HepG2 (cell line): ENCODE measurements around the gene NAV3. TPM values are rescaled to one million over a fixed set of nuclear protein-coding genes. Genes with fewer than 3 reads are reported as not detected.

Experiments
- ATAC-seq: fragments of 200-7000 bp; cut with Tn5 transposase; 3 replicates; pipeline ENCODE4 v1.9.1; 2020; ENCODE audit warnings: mild to moderate bottlenecking, moderate library complexity
- BruUV-seq: library from RNA; stranded (reverse); fragments of 400-500 nt; replicated peaks from 2 replicates; lab custom pipeline; 2021; lab: Mats Ljungman, UMichigan
- CTCF ChIA-PET: fragments of 300-600 bp; formaldehyde crosslinking; extraction: SDS; loops from one replicate; lab custom pipeline; 2021; ENCODE audit warnings: low total read pairs, inconsistent platforms, low intra/inter-chr PET ratio; lab: Yijun Ruan, JAX
- POLR2A ChIA-PET: fragments of 350-600 bp; sonication (Branson Sonifier 250); formaldehyde crosslinking; loops from one replicate; lab custom pipeline; 2020; ENCODE audit warnings: antibody characterized with exemption, inconsistent platforms; lab: Yijun Ruan, JAX
- DNase-seq: peaks from one replicate; pipeline ENCODE4 v3.0.0-alpha.2; 2015; ENCODE audit warnings: low spot score
- FAIRE-seq: peaks from 3 replicates; lab custom pipeline; 2011; peaks lifted over from hg19 to GRCh38; lab: Jason Lieb, UNC
- H2AFZ ChIP-seq: one replicate; pipeline ENCODE4 v1.6.1; 2011; ENCODE audit warnings: low read length, inconsistent platforms
- H3K27ac ChIP-seq: fragments of 300-600 bp; 3 replicates; pipeline ENCODE4 v1.8.0; 2011; ENCODE audit warnings: mixed run types, mild to moderate bottlenecking, mixed read lengths, low read length, inconsistent platforms; ENCODE audit not compliant: insufficient read depth; ENCODE audit errors: extremely low read length
- H3K27me3 ChIP-seq, 2 experiments: fragments of 200-600 bp in 1 of 2; 2 replicates in 1 of 2; 3 replicates in 1 of 2; pipeline versions ENCODE4 v1.6.0 to v1.8.0; 2011; ENCODE audit warnings: low read length in 2 of 2, mild to moderate bottlenecking in 2 of 2, moderate library complexity in 2 of 2, inconsistent platforms in 1 of 2; ENCODE audit not compliant: insufficient read depth in 2 of 2, control insufficient read depth in 1 of 2
- H3K36me3 ChIP-seq, 2 experiments: fragments of 200-600 bp in 1 of 2; replicated peaks in 1 of 2; 2 replicates in 1 of 2; 3 replicates in 1 of 2; pipeline versions ENCODE4 v1.5.1 to v1.8.0; 2011; ENCODE audit warnings: low read length in 2 of 2, inconsistent platforms in 1 of 2; ENCODE audit not compliant: insufficient read depth in 2 of 2, control insufficient read depth in 1 of 2
- H3K4me1 ChIP-seq: 2 replicates; pipeline ENCODE4 v1.5.1; 2012; ENCODE audit warnings: low read length, inconsistent platforms; ENCODE audit not compliant: insufficient read depth
- H3K4me2 ChIP-seq: 2 replicates; pipeline ENCODE4 v1.6.0; 2011; ENCODE audit warnings: low read depth, low read length, inconsistent platforms
- H3K4me3 ChIP-seq, 3 experiments: fragments of 200-600 bp in 1 of 3; sonication (generic), shearing (Covaris generic) in 1 of 3; replicated peaks in 1 of 3; 2 replicates each; pipeline ENCODE4 v1.5.1; 2011 to 2016; ENCODE audit warnings: low read length in 3 of 3, inconsistent platforms in 2 of 3, low read depth in 2 of 3, mild to moderate bottlenecking in 2 of 3, control low read depth in 1 of 3, mixed read lengths in 1 of 3; ENCODE audit not compliant: insufficient read depth in 1 of 3
- H3K79me2 ChIP-seq: one replicate; pipeline ENCODE4 v1.6.1; 2011; ENCODE audit warnings: low read length, inconsistent platforms; ENCODE audit not compliant: insufficient read depth
- H3K9ac ChIP-seq: 2 replicates; pipeline ENCODE4 v1.6.0; 2011; ENCODE audit warnings: mild to moderate bottlenecking, low read depth, low read length, inconsistent platforms; ENCODE audit not compliant: insufficient read depth
- H3K9me3 ChIP-seq: 2 replicates; pipeline ENCODE4 v1.5.1; 2012; ENCODE audit warnings: mild to moderate bottlenecking, low read length
- H4K20me1 ChIP-seq: 2 replicates; pipeline ENCODE4 v1.6.0; 2011; ENCODE audit warnings: inconsistent platforms, mild to moderate bottlenecking, low read length, moderate library complexity; ENCODE audit not compliant: insufficient read depth
- CBX5 ChIP-seq: sonication (generic); formaldehyde crosslinking; IDR thresholded peaks from 2 replicates; pipeline ENCODE4 v1.4.0; 2020; ENCODE audit warnings: missing genetic modification reagents, borderline replicate concordance
- CEBPG ChIP-seq: IDR thresholded peaks from 2 replicates; pipeline ENCODE4 v1.6.1; 2016
- NRL ChIP-seq: sonication (generic); formaldehyde crosslinking; IDR thresholded peaks from 2 replicates; pipeline ENCODE4 v1.5.0; 2020; ENCODE audit warnings: missing genetic modification reagents, mild to moderate bottlenecking, moderate library complexity, borderline replicate concordance
- WGBS: methylation state at CpG from one replicate; pipeline ENCODE4 v1.1.6; 2017; ENCODE audit warnings: low lambda C conversion rate; 5-methylcytosine and 5-hydroxymethylcytosine counted together
- in situ Hi-C: cut with HindIII; loops from 2 replicates; pipeline ENCODE4 v1.10.0; 2017; ENCODE audit warnings: low pct_unique_long_range_greater_than_20kb; ENCODE audit not compliant: extremely low pct_ligation_motif_present
- intact Hi-C: fragments of 100-400 bp; cut with micrococcal nuclease; formaldehyde crosslinking; loops from one replicate; pipeline ENCODE4 v1.10.0; 2022; ENCODE audit not compliant: unreplicated experiment
- polyA plus RNA-seq, 8 experiments: library from polyadenylated mRNA; depleted of rRNA in 3 of 8; stranded (reverse) in 7 of 8; unstranded in 1 of 8; fragments of >200 nt; fragmentation: Illumina TruSeq in 4 of 8; extraction: Trizol in 4 of 8; gene quantifications; 2 replicates each; pipeline versions ENCODE4 v1.2.1 to v1.2.3, GENCODE V29; 2011 to 2016; ENCODE audit warnings: low read depth in 4 of 8, missing spikeins in 1 of 8, mixed read lengths in 1 of 8; ENCODE audit not compliant: insufficient read depth in 1 of 8
- total RNA-seq, 5 experiments: library from RNA; depleted of rRNA; stranded (reverse); fragments of >200 nt; fragmentation: Illumina TruSeq; extraction: Trizol; gene quantifications; 2 replicates each; pipeline ENCODE4 v1.2.3, GENCODE V29; 2016; ENCODE audit warnings: low read depth in 1 of 5

The NAV3 gene
- total and polyA plus RNA-seq, 2 of the 13 experiments (the other 11 are each of a cell fraction or from before 2014, with no cell fraction given): 0.01 to 0.18 TPM

GRCh38 chr12:77940567-77940966 lies 109.9 kb downstream of the NAV3 start:
- in situ Hi-C loops (no loop called here), intact Hi-C loops (no loop called here)
- H3K27ac ChIP-seq: no peak overlapping the region
- H2AFZ ChIP-seq: no peak overlapping the region
- no TSS peak for BruUV-seq
- no peak overlapping the region for H3K4me3 ChIP-seq
- POLR2A ChIA-PET: no interaction called here
- H3K36me3 ChIP-seq: no peaks in the 10 kb centered on the region
- CTCF ChIA-PET: no interaction called here
- H4K20me1 ChIP-seq: no peaks in the 10 kb centered on the region
- H3K79me2 ChIP-seq: no peaks in the 10 kb centered on the region
- H3K27me3 ChIP-seq: no peaks in the 10 kb centered on the region
- FAIRE-seq (no peak), DNase-seq (no peak)
- no peak overlapping the region for H3K4me2 ChIP-seq
- TF ChIP-seq CEBPG (no peak), CBX5 (CRISPR knock-in tag) (no peak)
- TF ChIP-seq, all 625 proteins: peak for 0
- no peak overlapping the region for H3K9ac ChIP-seq
- no peaks in the 10 kb centered on the region for H3K9me3 ChIP-seq
- ATAC-seq: no peak
- no peaks in the 10 kb centered on the region for H3K4me1 ChIP-seq
- 0% methylated on average over 2 of the region's 2 CpGs for WGBS

GRCh38 chr12:77941401-77941800 lies 110.7 kb downstream of the NAV3 start:
- ATAC-seq (no peak), DNase-seq (no peak)
- BruUV-seq: no TSS peak
- Histone ChIP-seq H4K20me1 (no peaks in the 10 kb centered on the region), H3K9ac (no peak overlapping the region), H3K27ac (no peak overlapping the region), H3K79me2 (no peaks in the 10 kb centered on the region), H3K4me1 (no peaks in the 10 kb centered on the region), H2AFZ (no peak overlapping the region), H3K9me3 (no peaks in the 10 kb centered on the region), H3K27me3 (no peaks in the 10 kb centered on the region)
- 34% methylated on average over 1 of the region's 1 CpG for WGBS
- intact Hi-C loops: no loop called here
- ChIA-PET CTCF (no interaction called here), POLR2A (no interaction called here)
- TF ChIP-seq NRL (CRISPR knock-in tag): no peak
- TF ChIP-seq, all 625 proteins: peak for 0
- no peaks in the 10 kb centered on the region for H3K36me3 ChIP-seq
- FAIRE-seq: no peak
- in situ Hi-C loops: no loop called here
- no peak overlapping the region for H3K4me3 ChIP-seq
- H3K4me2 ChIP-seq: no peak overlapping the region
